Glomerular visceral epithelial cell (primary cell): ENCODE data around the gene CASTOR2.
"Not testable (repeated sequence)": the region's sequence is repeated elsewhere in the genome, so short reads cannot be mapped to it uniquely, and the experiment has no call there.

ENCODE experiments used
- DNase-seq: peaks from one replicate; pipeline ENCODE4 v3.0.0-alpha.2; 2016; ENCODE audit errors: extremely low spot score

CASTOR2 gene

GRCh38 chr7:74964511-74965119 lies at the start of gene CASTOR2:
Gene CASTOR2, plus strand, starts transcription at chr7:74964705. Its CDS starts 281 bp downstream, at chr7:74964986.
- DNase-seq: not testable (repeated sequence)

- not testable (repeated sequence) for DNase-seq
These were observed 42.1 kb upstream of the CASTOR2 start for GRCh38 chr7:74922321-74922890.

DNA sequence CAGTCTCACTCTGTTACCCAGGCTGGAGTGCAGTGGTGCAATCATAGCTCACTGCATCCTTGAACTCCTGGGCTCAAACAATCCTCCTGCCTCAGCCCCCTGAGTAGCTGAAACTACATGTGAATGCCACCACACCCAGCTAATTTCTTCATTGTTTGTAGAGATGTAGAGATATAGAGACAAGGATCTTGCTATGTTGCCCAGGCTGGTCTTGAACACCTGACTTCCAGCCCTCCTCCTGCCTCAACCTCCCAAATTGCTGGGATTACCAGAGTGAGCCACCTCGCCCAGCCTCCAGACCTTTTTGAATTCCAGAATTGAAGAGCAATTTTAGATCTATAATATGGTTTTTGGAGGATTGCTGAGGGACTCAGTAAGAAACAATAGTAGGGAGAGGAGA lies 40.9 kb upstream of the CASTOR2 start:
- not testable (repeated sequence) for DNase-seq

DNA sequence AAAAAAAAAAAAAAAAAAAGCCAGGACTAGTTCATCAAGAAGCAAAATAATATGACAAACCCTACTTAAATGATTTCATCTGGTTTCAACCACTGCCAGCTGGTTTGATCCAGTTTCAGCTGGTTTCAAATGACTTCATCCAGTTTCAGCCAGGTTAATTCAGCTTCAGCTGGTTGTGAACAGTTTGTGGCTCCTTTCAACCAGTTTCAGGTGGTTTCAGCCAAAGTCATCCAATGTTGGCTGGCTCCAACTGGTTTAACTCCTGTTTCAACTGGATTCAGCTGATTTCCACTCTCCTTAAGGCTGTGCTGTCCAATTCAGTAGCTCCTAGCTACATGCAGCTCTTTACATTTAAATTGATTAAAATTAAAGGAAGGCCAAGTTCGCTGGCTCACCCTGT lies 37.5 kb upstream of the CASTOR2 start:
- not testable (repeated sequence) for DNase-seq

DNA sequence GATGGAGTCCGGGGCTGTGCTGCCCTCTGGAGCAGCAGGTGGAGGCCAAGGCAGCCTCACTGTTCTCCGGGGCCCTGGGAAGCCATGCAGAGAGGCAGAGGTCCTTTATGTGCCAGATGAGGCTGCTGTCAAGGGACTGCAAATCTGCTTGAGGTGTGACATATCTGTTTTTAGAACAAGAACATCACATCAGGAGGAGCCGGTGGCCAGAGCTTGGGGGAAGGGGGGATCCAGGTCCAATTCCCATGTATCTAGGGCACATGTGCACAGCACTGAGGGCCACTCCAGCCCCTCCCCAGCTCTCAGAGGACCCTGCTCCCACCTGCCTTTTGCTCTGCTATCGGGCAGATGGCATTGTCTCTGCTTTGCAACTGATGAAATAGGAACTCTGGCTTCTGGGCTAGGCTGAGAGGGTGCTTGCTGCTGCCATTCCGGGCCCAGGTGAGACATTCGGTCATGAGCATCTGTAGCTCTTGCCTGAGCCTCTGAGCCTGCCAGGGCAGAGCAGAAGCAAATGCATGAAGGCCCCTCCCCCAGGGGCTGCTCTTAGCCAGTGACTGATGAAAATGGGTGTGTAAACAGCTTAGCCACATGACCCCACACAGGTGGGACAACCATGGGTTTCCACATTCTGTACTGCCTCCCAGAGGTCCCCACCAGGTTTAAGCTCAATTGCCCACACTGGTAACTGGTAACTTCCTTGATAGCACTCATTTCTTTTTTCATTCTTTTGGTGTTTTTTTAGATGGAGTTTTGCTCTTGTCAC lies 32.8 kb upstream of the CASTOR2 start:
- not testable (repeated sequence) for DNase-seq

- DNase-seq: not testable (repeated sequence)
These were observed 25.1 kb upstream of the CASTOR2 start for GRCh38 chr7:74939429-74939828.

GRCh38 chr7:74941302-74942069 lies 23.0 kb upstream of the CASTOR2 start:
- not testable (repeated sequence) for DNase-seq

- not testable (repeated sequence) for DNase-seq
These were observed 20.6 kb upstream of the CASTOR2 start for GRCh38 chr7:74943923-74944322.

DNA sequence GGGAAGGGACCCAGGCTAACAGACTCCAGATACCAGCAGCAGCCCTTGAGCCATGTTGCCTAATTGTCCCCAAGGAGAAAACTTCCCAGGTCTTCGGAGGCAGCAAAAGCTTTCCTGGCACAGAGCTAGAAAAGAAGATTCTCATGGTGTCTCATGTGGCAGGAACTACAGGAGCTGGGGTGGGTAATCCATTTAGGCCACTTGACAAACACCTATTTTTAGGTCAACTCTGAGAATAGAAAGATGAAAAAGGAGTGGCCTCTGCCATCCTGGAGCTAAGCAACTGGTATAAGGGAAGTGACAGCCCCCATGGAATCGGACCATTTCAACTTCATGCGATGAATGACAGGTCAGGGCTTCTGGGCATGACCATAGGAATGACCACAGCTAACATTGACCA lies 16.8 kb upstream of the CASTOR2 start:
- not testable (repeated sequence) for DNase-seq

GRCh38 chr7:74953774-74954173 lies 10.7 kb upstream of the CASTOR2 start:
- DNase-seq: not testable (repeated sequence)

DNA sequence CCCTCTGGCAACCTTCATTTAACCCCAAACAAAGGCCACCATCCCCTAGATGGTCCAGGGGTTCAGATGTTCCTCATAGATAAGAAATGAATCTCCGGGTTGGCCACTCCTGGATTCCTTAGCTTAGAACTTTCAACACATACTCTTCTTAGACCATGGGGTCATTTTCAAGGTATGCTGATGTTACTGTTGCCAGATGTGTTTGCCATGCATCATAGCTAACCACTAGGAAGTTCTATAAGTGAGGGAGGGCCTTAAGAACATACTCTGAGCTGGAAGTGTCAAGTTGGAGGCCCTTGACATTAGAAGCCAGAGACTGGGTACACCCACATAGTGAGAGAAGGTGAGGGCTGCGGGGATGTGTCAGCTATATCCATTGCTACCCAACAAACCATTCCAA lies 6.2 kb upstream of the CASTOR2 start:
- not testable (repeated sequence) for DNase-seq

- DNase-seq: not testable (repeated sequence)
These were observed 598 bp upstream of the CASTOR2 start for GRCh38 chr7:74963704-74964510.

DNA sequence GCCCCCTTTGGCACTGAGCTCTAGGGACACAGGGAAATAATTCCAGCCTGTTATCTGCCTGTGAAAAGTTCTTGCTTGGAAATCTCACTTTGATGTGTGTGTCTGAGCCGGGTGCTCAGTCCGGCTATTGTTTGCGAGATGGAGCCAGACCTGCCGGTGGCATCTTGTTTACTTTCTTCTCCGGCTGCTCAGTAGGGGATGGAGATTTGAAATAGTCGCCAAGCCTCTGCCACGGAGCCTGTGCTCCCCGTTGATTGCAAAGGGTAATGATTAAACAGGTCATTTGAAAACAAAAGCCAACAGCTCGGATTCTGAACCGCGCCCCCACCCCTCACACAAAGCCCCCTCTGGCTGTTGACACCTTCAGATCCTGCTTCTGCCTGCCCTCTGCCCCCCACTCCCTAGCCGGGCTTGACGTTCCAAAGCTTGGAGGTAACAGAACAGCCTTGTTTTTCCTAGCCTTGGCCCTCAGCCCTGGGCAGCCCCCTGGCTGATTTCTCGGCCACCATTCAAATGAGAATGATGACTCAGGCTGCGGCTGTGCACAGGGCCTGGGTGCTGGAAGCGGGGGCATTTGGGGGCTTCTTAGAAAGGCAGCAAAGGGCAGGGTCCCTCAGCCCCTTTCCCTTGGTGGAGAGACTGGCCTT lies 1.8 kb downstream of the CASTOR2 start:
- DNase-seq: not testable (repeated sequence)

DNA sequence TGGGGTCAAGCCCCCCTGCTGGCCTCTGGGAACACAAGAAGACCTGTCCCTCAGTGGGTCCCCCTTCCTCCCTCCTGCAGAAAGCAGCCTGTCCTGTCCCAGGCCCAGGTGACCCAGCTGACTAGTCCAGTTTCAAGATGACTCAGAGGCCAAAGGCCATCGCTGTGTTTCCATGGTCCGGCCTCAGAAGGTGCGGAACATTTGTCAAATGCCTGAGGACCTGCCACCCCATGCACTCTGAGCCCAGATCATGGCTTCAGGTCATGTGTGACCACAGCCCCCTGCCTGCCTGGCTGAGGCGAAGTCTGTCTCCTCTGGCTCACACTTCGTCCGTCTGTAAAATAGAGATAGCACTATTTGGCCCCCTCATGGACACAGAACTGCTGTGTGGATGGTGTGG lies 2.4 kb downstream of the CASTOR2 start:
- DNase-seq: not testable (repeated sequence)

DNA sequence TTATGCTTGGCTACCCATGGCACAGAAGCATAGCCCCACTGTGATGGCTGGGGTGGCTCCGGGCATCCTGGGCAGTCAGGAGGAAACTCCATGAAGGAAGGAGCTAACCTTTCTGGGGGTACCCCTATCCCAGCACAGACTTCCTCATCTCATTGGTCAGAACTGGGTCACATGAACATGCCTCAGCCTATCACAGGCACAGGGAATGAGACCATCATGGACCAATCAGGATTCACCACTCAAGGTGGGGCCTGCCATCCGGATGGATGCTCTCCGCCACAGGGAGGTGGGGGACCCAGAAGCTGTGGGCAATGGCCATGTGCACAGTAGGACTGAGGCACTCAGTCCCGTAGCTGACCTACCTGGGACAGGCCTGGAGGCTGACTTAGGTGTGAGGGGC lies 6.9 kb downstream of the CASTOR2 start:
- DNase-seq: not testable (repeated sequence)

DNA sequence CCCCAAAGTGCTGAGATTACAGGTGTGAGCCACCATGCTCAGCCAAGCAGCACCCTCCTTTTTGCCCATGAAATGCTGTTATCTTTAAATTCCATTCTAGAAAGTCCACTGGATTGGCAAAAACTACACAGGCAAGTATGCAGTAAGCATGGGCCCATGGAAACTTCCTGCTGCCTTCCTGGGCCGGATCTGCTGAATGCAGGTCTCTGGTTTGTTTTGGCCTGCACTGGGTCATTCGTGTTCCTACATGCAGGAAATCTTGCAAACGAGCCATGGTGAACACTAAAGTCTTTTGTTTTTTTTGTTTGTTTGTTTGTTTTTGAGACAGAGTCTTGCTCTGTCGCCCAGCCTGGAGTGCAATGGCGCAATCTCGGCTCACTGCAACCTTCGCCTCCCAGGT lies 7.9 kb downstream of the CASTOR2 start:
- DNase-seq: not testable (repeated sequence)

GRCh38 chr7:74975959-74976358 lies 11.5 kb downstream of the CASTOR2 start:
- not testable (repeated sequence) for DNase-seq

- not testable (repeated sequence) for DNase-seq
These were observed 13.0 kb downstream of the CASTOR2 start for GRCh38 chr7:74977523-74977922.

DNA sequence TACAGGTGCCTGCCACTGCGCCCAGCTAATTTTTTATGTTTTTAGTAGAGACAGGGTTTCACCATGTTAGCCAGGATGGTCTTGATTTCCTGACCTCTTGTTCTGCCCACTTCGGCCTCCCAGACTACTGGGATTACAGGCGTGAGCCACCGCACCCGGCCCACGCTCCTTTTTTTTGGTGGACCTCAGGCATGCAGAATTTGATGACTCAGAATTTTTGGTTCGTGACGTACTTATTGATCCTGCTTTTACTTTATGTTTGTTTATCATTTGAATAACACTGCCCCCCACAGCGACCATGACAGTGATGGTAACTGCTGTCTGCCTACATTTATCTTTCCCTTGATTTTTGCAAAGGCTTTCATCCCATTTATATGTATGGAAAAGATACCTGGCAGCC lies 23.9 kb downstream of the CASTOR2 start:
- not testable (repeated sequence) for DNase-seq

DNA sequence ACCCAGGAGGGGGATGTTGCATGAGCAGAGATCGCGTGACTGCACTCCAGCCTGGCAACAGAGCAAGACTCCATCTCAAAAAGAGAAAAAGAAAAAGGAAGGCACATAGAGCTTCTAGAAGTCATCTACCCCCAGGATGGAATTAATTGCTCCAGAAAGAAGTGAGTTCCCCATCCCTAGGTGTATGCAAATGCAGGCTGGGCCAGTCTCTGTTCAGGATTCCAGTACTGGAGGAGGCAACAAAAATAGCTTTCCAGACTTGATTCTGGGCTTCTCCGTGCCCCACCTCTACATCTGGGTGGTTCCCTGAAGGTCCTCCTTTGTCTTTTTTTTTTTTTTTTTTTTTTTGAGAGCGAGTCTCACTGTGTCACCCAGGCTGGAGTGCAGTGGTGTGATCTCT lies 28.6 kb downstream of the CASTOR2 start:
- no peak for DNase-seq
